HepG2 (cell line): ENCODE measurements around the gene LIF. TPM values are rescaled to one million over a fixed set of nuclear protein-coding genes. Genes with fewer than 3 reads are reported as not detected.
A peak's percentile ranks its signal among the peaks of the same experiment; 100 is the strongest.

ENCODE experiments used
- ARNT2 ChIP-seq: sonication (generic); formaldehyde crosslinking; IDR thresholded peaks from 2 replicates; pipeline ENCODE4 v1.8.0; 2022; ENCODE audit warnings: mild to moderate bottlenecking, low read depth, missing genetic modification reagents, moderate library complexity
- CAMTA2 ChIP-seq: sonication (generic); formaldehyde crosslinking; IDR thresholded peaks from 2 replicates; pipeline ENCODE4 v1.4.0; 2020; ENCODE audit warnings: mild to moderate bottlenecking, missing genetic modification reagents, borderline replicate concordance
- CERS6 ChIP-seq: sonication (generic); formaldehyde crosslinking; IDR thresholded peaks from 2 replicates; pipeline ENCODE4 v1.5.0; 2020; ENCODE audit warnings: missing genetic modification reagents
- KDM1A ChIP-seq: IDR thresholded peaks from 2 replicates; pipeline ENCODE4 v1.6.1; 2016; ENCODE audit warnings: missing compliant biosample characterization
- KLF12 ChIP-seq: sonication (generic); formaldehyde crosslinking; IDR thresholded peaks from 2 replicates; pipeline ENCODE4 v1.4.0; 2020; ENCODE audit warnings: missing genetic modification reagents, borderline replicate concordance
- MXI1 ChIP-seq: IDR thresholded peaks from 3 replicates; pipeline ENCODE4 v1.6.1; 2012; ENCODE audit warnings: low read depth, low read length, inconsistent platforms, borderline replicate concordance
- SNAI1 ChIP-seq: sonication (generic); formaldehyde crosslinking; IDR thresholded peaks from 2 replicates; pipeline ENCODE4 v1.5.0; 2020; ENCODE audit warnings: mild to moderate bottlenecking, missing genetic modification reagents, borderline replicate concordance
- SP1 ChIP-seq, 2 experiments: fragments of 450-650 bp in 1 of 2; sonication (generic) in 1 of 2; formaldehyde crosslinking in 1 of 2; IDR thresholded peaks; 2 replicates each; pipeline versions ENCODE4 v1.4.0 to v1.6.1; 2016 to 2020; ENCODE audit warnings: missing genetic modification reagents in 1 of 2
- TRIM24 ChIP-seq: sonication (generic); formaldehyde crosslinking; IDR thresholded peaks from 2 replicates; pipeline ENCODE4 v1.8.0; 2022; ENCODE audit warnings: mild to moderate bottlenecking, missing genetic modification reagents
- YY1 ChIP-seq: IDR thresholded peaks from 2 replicates; pipeline ENCODE4 v1.6.1; 2011; ENCODE audit warnings: low read length, low read depth, moderate library complexity, mild to moderate bottlenecking; ENCODE audit not compliant: insufficient read depth, insufficient replicate concordance
- ZBTB40 ChIP-seq, 2 experiments: fragments of 450-650 bp in 1 of 2; sonication (generic) in 1 of 2; formaldehyde crosslinking in 1 of 2; IDR thresholded peaks; 2 replicates each; pipeline versions ENCODE4 v1.6.1 to v1.8.0; 2016 to 2022; ENCODE audit warnings: antibody characterized with exemption in 1 of 2, mild to moderate bottlenecking in 1 of 2, missing genetic modification reagents in 1 of 2
- ZNF766 ChIP-seq: sonication (generic); formaldehyde crosslinking; IDR thresholded peaks from 2 replicates; pipeline ENCODE4 v1.5.0; 2020; ENCODE audit warnings: missing genetic modification reagents, borderline replicate concordance
- ZNF768 ChIP-seq: sonication (generic); formaldehyde crosslinking; IDR thresholded peaks from 2 replicates; pipeline ENCODE4 v1.4.0; 2020; ENCODE audit warnings: missing genetic modification reagents
- polyA plus RNA-seq, 8 experiments: library from polyadenylated mRNA; depleted of rRNA in 3 of 8; stranded (reverse) in 7 of 8; unstranded in 1 of 8; fragments of >200 nt; fragmentation: Illumina TruSeq in 4 of 8; extraction: Trizol in 4 of 8; gene quantifications; 2 replicates each; pipeline versions ENCODE4 v1.2.1 to v1.2.3, GENCODE V29; 2011 to 2016; ENCODE audit warnings: low read depth in 4 of 8, missing spikeins in 1 of 8, mixed read lengths in 1 of 8; ENCODE audit not compliant: insufficient read depth in 1 of 8
- total RNA-seq, 5 experiments: library from RNA; depleted of rRNA; stranded (reverse); fragments of >200 nt; fragmentation: Illumina TruSeq; extraction: Trizol; gene quantifications; 2 replicates each; pipeline ENCODE4 v1.2.3, GENCODE V29; 2016; ENCODE audit warnings: low read depth in 1 of 5
- TF ChIP-seq, protein P1 (sequence below): sonication (generic); formaldehyde crosslinking; IDR thresholded peaks from 2 replicates; pipeline ENCODE4 v1.4.0; 2020; ENCODE audit warnings: missing genetic modification reagents, borderline replicate concordance
- TF ChIP-seq, protein P2 (sequence below): sonication (generic); formaldehyde crosslinking; IDR thresholded peaks from 2 replicates; pipeline ENCODE4 v1.5.0; 2020; ENCODE audit warnings: missing genetic modification reagents, mild to moderate bottlenecking, borderline replicate concordance

LIF gene
- total and polyA plus RNA-seq, 2 of the 13 experiments (the other 11 are each of a cell fraction or from before 2014, with no cell fraction given), result 3.6 to 8.5 TPM

GRCh38 chr22:30287648-30288418 is 41.3 kb upstream of the LIF start (continued):
- TF ChIP-seq ZBTB40 (IDR thresholded peaks at IDR 0.05), result no peak
- TF ChIP-seq ZBTB40 (CRISPR knock-in tag; IDR thresholded peaks at IDR 0.05), result no peak
- no peak; the same call in 1 of the 2 replicates for TF ChIP-seq ZNF768 (CRISPR knock-in tag)
- TF ChIP-seq ZNF766 (CRISPR knock-in tag), result no peak
- TF ChIP-seq, protein P1, sequence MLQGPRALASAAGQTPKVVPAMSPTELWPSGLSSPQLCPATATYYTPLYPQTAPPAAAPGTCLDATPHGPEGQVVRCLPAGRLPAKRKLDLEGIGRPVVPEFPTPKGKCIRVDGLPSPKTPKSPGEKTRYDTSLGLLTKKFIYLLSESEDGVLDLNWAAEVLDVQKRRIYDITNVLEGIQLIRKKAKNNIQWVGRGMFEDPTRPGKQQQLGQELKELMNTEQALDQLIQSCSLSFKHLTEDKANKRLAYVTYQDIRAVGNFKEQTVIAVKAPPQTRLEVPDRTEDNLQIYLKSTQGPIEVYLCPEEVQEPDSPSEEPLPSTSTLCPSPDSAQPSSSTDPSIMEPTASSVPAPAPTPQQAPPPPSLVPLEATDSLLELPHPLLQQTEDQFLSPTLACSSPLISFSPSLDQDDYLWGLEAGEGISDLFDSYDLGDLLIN, result no peak
- no peak for TF ChIP-seq SP1 (IDR thresholded peaks at IDR 0.05)
- TF ChIP-seq SP1 (CRISPR knock-in tag; IDR thresholded peaks at IDR 0.05), result peak; percentile 44
- TF ChIP-seq YY1, result peak; percentile 45
- TF ChIP-seq CERS6 (CRISPR knock-in tag), result no peak
- TF ChIP-seq TRIM24 (CRISPR knock-in tag), result no peak
- TF ChIP-seq, protein P2, sequence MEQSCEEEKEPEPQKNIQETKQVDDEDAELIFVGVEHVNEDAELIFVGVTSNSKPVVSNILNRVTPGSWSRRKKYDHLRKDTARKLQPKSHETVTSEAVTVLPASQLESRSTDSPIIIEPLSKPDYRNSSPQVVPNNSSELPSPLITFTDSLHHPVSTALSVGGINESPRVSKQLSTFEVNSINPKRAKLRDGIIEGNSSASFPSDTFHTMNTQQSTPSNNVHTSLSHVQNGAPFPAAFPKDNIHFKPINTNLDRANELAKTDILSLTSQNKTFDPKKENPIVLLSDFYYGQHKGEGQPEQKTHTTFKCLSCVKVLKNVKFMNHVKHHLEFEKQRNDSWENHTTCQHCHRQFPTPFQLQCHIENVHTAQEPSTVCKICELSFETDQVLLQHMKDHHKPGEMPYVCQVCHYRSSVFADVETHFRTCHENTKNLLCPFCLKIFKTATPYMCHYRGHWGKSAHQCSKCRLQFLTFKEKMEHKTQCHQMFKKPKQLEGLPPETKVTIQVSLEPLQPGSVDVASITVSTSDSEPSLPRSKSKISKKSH (CRISPR knock-in tag), result no peak
- no peak for TF ChIP-seq CAMTA2 (CRISPR knock-in tag)
- peak; percentile 33; the same call in 1 of the 3 replicates for TF ChIP-seq MXI1
- TF ChIP-seq SNAI1 (CRISPR knock-in tag), result no peak
- 0 out of 2 replicates have a peak, but pooled peaks have one; percentile 43 for TF ChIP-seq ARNT2
- TF ChIP-seq KLF12 (CRISPR knock-in tag), result peak; percentile 44; the same call in 1 of the 2 replicates
- peak; percentile 92 for TF ChIP-seq KDM1A (CRISPR knock-in tag)
